Measurements from ENCODE around the gene L1TD1.
"Not testable (repeated sequence)": the region's sequence is repeated elsewhere in the genome, so short reads cannot be mapped to it uniquely, and the experiment has no call there.

The L1TD1 gene

GRCh38 chr1:62213075-62213914 lies 18.6 kb downstream of the L1TD1 start:
- no peak overlapping the region for H3K4me3 ChIP-seq (ENCODE audit: low read depth, low read length)
- POLR2A ChIA-PET, result no interaction called here
- CTCF ChIA-PET, result no interaction called here
- DNase-seq (ENCODE audit: low read depth, low spot score), result no peak
- TF ChIP-seq, protein P1, sequence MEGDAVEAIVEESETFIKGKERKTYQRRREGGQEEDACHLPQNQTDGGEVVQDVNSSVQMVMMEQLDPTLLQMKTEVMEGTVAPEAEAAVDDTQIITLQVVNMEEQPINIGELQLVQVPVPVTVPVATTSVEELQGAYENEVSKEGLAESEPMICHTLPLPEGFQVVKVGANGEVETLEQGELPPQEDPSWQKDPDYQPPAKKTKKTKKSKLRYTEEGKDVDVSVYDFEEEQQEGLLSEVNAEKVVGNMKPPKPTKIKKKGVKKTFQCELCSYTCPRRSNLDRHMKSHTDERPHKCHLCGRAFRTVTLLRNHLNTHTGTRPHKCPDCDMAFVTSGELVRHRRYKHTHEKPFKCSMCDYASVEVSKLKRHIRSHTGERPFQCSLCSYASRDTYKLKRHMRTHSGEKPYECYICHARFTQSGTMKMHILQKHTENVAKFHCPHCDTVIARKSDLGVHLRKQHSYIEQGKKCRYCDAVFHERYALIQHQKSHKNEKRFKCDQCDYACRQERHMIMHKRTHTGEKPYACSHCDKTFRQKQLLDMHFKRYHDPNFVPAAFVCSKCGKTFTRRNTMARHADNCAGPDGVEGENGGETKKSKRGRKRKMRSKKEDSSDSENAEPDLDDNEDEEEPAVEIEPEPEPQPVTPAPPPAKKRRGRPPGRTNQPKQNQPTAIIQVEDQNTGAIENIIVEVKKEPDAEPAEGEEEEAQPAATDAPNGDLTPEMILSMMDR (IDR thresholded peaks at IDR 0.05; ENCODE audit: insufficient read depth, low read length, missing control alignments), result no peak

GRCh38 chr1:62218604-62219003 lies 24.0 kb downstream of the L1TD1 start:
- ChIA-PET CTCF (no interaction called here), POLR2A (no interaction called here)
- no peak for DNase-seq (ENCODE audit: low read depth, low spot score)
- TF ChIP-seq, protein P1 (IDR thresholded peaks at IDR 0.05; ENCODE audit: insufficient read depth, low read length, missing control alignments), result no peak
- no peak overlapping the region for H3K4me3 ChIP-seq (ENCODE audit: low read depth, low read length)

DNA sequence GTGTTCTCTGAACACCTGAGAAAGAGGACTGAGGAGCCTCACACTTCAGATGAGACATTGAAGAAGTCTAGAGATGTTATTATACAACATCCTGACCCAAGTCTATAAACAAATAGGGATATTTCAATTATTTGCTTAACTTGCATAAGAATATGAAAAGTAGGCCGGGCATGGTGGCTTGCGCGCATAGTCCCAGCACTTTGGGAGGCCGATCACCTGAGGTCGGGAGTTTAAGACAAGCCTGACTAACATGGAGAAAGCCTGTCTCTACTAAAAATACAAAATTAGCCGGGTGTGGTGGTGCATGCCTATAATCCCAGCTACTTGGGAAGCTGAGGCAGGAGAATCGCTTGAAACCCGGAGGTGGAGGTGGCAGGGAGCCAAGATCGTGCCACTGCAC lies 25.8 kb downstream of the L1TD1 start:
- DNase-seq (ENCODE audit: low read depth, low spot score); H3K4me3 ChIP-seq (ENCODE audit: low read depth, low read length); CTCF ChIA-PET; POLR2A ChIA-PET: not testable (repeated sequence)

DNA sequence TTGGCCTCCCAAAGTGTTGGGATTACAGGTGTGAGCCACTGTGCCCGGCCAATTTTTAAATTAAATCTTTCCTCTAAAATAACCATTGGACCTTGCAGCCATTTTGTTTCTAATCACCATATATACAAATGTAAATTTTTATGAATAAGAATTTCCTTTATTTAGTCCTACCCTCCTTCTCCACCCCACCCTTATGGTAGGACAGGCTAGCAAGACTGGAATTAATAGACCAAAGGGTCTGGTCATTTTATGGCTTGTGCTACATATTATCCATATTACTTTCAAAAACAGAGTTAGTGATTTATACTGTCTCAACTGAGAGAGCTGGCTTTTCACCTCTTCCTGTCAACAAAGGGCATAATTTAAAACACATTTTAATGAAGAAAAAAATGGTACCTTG lies 26.5 kb downstream of the L1TD1 start:
- DNase-seq (ENCODE audit: low read depth, low spot score), result no peak
- TF ChIP-seq, protein P1 (IDR thresholded peaks at IDR 0.05; ENCODE audit: insufficient read depth, low read length, missing control alignments), result no peak
- ChIA-PET CTCF (no interaction called here), POLR2A (no interaction called here)
- H3K4me3 ChIP-seq (ENCODE audit: low read depth, low read length), result no peak overlapping the region

GRCh38 chr1:62222321-62222720 lies 27.7 kb downstream of the L1TD1 start:
- no peak for DNase-seq (ENCODE audit: low read depth, low spot score)
- TF ChIP-seq, protein P1 (IDR thresholded peaks at IDR 0.05; ENCODE audit: insufficient read depth, low read length, missing control alignments), result no peak
- no peak overlapping the region for H3K4me3 ChIP-seq (ENCODE audit: low read depth, low read length)
- ChIA-PET POLR2A (no interaction called here), CTCF (no interaction called here)

- TF ChIP-seq, protein P1 (IDR thresholded peaks at IDR 0.05; ENCODE audit: insufficient read depth, low read length, missing control alignments), result no peak
Measured at GRCh38 chr1:62224182-62224581, 29.5 kb downstream of the L1TD1 start.

GRCh38 chr1:62227496-62227895 lies 32.8 kb downstream of the L1TD1 start:
- CTCF ChIA-PET, result no interaction called here

More at GRCh38 chr1:62224182-62224581, 29.5 kb downstream of the L1TD1 start:
- no peak overlapping the region for H3K4me3 ChIP-seq (ENCODE audit: low read depth, low read length)
- DNase-seq (ENCODE audit: low read depth, low spot score), result no peak
- POLR2A ChIA-PET, result no interaction called here
- CTCF ChIA-PET, result no interaction called here

More at GRCh38 chr1:62227496-62227895, 32.8 kb downstream of the L1TD1 start:
- TF ChIP-seq, protein P1 (IDR thresholded peaks at IDR 0.05; ENCODE audit: insufficient read depth, low read length, missing control alignments), result no peak
- no peak for DNase-seq (ENCODE audit: low read depth, low spot score)
- no peak overlapping the region for H3K4me3 ChIP-seq (ENCODE audit: low read depth, low read length)
- POLR2A ChIA-PET, result no interaction called here

Data from AG04449 (cell line).